Endothelial cell of umbilical vein (primary cell): ENCODE measurements around the gene TCIRG1. TPM values are rescaled to one million over a fixed set of nuclear protein-coding genes. Genes with fewer than 3 reads are reported as not detected.

ENCODE experiments used
- BruUV-seq: library from RNA; stranded (reverse); fragments of 400-500 nt; replicated peaks from 2 replicates; lab custom pipeline; 2021; lab: Mats Ljungman, UMichigan
- CTCF ChIA-PET: fragments of 300-600, 350-600 bp; sonication (Branson Sonifier 250); formaldehyde crosslinking; loops from one replicate; lab custom pipeline; 2021; ENCODE audit warnings: antibody characterized with exemption, inconsistent platforms; lab: Charles Lee
- POLR2A ChIA-PET: fragments of 300-600, 350-600 bp; sonication (Branson Sonifier 250); formaldehyde crosslinking; loops from one replicate; lab custom pipeline; 2021; ENCODE audit warnings: antibody characterized with exemption, inconsistent platforms; lab: Charles Lee
- DNase-seq: peaks from one replicate; pipeline ENCODE4 v3.0.0-alpha.2; 2011; ENCODE audit warnings: low read depth, low spot score
- FAIRE-seq: peaks from 2 replicates; lab custom pipeline; 2011; peaks lifted over from hg19 to GRCh38; lab: Jason Lieb, UNC
- H2AFZ ChIP-seq: 2 replicates; pipeline ENCODE4 v1.6.0; 2012; ENCODE audit warnings: low read depth, low read length, control low read depth, inconsistent platforms
- H3K27ac ChIP-seq: 2 replicates; pipeline ENCODE4 v1.5.1; 2011; ENCODE audit warnings: low read depth, mild to moderate bottlenecking, control low read depth, low read length, moderate library complexity; ENCODE audit not compliant: insufficient read depth
- H3K27me3 ChIP-seq, 2 experiments: 2 replicates each; pipeline versions ENCODE4 v1.6.0 to v1.6.1; 2011; ENCODE audit warnings: low read length in 2 of 2, mixed read lengths in 1 of 2; ENCODE audit not compliant: control insufficient read depth in 2 of 2, insufficient read depth in 2 of 2
- H3K36me3 ChIP-seq, 2 experiments: 2 replicates in 1 of 2; 3 replicates in 1 of 2; pipeline ENCODE4 v1.5.1; 2011; ENCODE audit warnings: low read length in 2 of 2, mild to moderate bottlenecking in 1 of 2, moderate library complexity in 1 of 2; ENCODE audit not compliant: control insufficient read depth in 2 of 2, insufficient read depth in 2 of 2; ENCODE audit errors: extremely low read depth in 1 of 2
- H3K4me1 ChIP-seq: 3 replicates; pipeline ENCODE4 v1.5.1; 2011; ENCODE audit warnings: mild to moderate bottlenecking, low read length; ENCODE audit not compliant: control insufficient read depth, insufficient read depth; ENCODE audit errors: extremely low read depth
- H3K4me2 ChIP-seq: 2 replicates; pipeline ENCODE4 v1.6.1; 2011; ENCODE audit warnings: low read length, control low read depth, mixed read lengths; ENCODE audit not compliant: insufficient read depth
- H3K4me3 ChIP-seq, 3 experiments: fragments of 200-600 bp in 1 of 3; sonication (generic), shearing (Covaris generic) in 1 of 3; replicated peaks in 1 of 3; 2 replicates each; pipeline ENCODE4 v1.5.1; 2011 to 2016; ENCODE audit warnings: control low read depth in 3 of 3, low read length in 3 of 3, mild to moderate bottlenecking in 2 of 3, inconsistent platforms in 1 of 3, low read depth in 1 of 3, moderate library complexity in 1 of 3; ENCODE audit not compliant: insufficient read depth in 1 of 3
- H3K79me2 ChIP-seq: 2 replicates; pipeline ENCODE4 v1.6.0; 2012; ENCODE audit warnings: low read length, inconsistent platforms; ENCODE audit not compliant: control insufficient read depth, insufficient read depth
- H3K9ac ChIP-seq: replicated peaks from 2 replicates; pipeline ENCODE3; 2011; ENCODE audit warnings: low read length, control low read depth; ENCODE audit not compliant: insufficient read depth; ENCODE audit errors: extremely low read depth
- H3K9me1 ChIP-seq: replicated peaks from 3 replicates; pipeline ENCODE4 v1.6.0; 2011; ENCODE audit warnings: mild to moderate bottlenecking, low read length; ENCODE audit not compliant: control insufficient read depth, insufficient read depth; ENCODE audit errors: extremely low read depth
- H3K9me3 ChIP-seq: replicated peaks from 2 replicates; pipeline ENCODE4 v1.5.1; 2012; ENCODE audit warnings: low read length, inconsistent platforms; ENCODE audit not compliant: control insufficient read depth, insufficient read depth
- H4K20me1 ChIP-seq: replicated peaks from 2 replicates; pipeline ENCODE3; 2011; ENCODE audit warnings: mild to moderate bottlenecking, low read length; ENCODE audit not compliant: control insufficient read depth, insufficient read depth; ENCODE audit errors: extremely low read depth
- EZH2 ChIP-seq: IDR thresholded peaks from 2 replicates; pipeline ENCODE4 v1.6.1; 2012; ENCODE audit warnings: borderline replicate concordance, low read depth, mild to moderate bottlenecking, moderate library complexity, low read length, inconsistent platforms; ENCODE audit not compliant: severe bottlenecking
- FOS ChIP-seq: IDR thresholded peaks from 2 replicates; pipeline ENCODE4 v1.6.1; 2011; ENCODE audit warnings: mild to moderate bottlenecking, low read length, moderate library complexity, borderline replicate concordance; ENCODE audit not compliant: insufficient read depth
- GATA2 ChIP-seq: IDR thresholded peaks from 2 replicates; pipeline ENCODE4 v1.7.0; 2011; ENCODE audit warnings: low read depth, mild to moderate bottlenecking, moderate library complexity, mixed read lengths, low read length; ENCODE audit not compliant: insufficient read length, insufficient read depth
- JUN ChIP-seq: IDR thresholded peaks from 2 replicates; pipeline ENCODE4 v1.6.1; 2011; ENCODE audit warnings: borderline replicate concordance, low read depth; ENCODE audit not compliant: insufficient read length, insufficient read depth
- POLR2AphosphoS5 ChIP-seq: IDR thresholded peaks from 2 replicates; pipeline ENCODE4 v1.6.1; 2012; ENCODE audit warnings: low read depth, mild to moderate bottlenecking, control low read depth, low read length, moderate library complexity; ENCODE audit not compliant: insufficient read depth
- dilution Hi-C: fragments of 300-500 bp; cut with MboI; formaldehyde crosslinking; loops from one replicate; pipeline ENCODE4 v1.15.0; 2019; ENCODE audit warnings: low sequenced_read_pairs; ENCODE audit not compliant: extremely low pct_ligation_motif_present
- intact Hi-C: fragments of 100-400 bp; cut with micrococcal nuclease; formaldehyde crosslinking; loops from one replicate; pipeline ENCODE4 v1.10.0; 2022
- polyA plus RNA-seq, 4 experiments: library from polyadenylated mRNA; depleted of rRNA in 3 of 4; stranded (reverse) in 3 of 4; unstranded in 1 of 4; fragments of >200 nt; gene quantifications; 2 replicates each; pipeline versions ENCODE4 v1.2.1 to v1.2.3, GENCODE V29; 2011 to 2012; ENCODE audit warnings: missing spikeins in 1 of 4
- total RNA-seq: library from RNA; stranded (reverse); gene quantifications from 2 replicates; pipeline ENCODE4 v1.2.3, GENCODE V29; 2021
- TF ChIP-seq, protein P1 (sequence below), 2 donors: IDR thresholded peaks; 1 replicate in 1 of 2; 2 replicates in 1 of 2; pipeline ENCODE4 v1.5.1; 2011; ENCODE audit warnings: low read length in 2 of 2, mild to moderate bottlenecking in 2 of 2, moderate library complexity in 2 of 2, control low read depth in 1 of 2, inconsistent platforms in 1 of 2, low read depth in 1 of 2; ENCODE audit not compliant: insufficient read depth in 1 of 2; ENCODE audit errors: extremely low read depth in 1 of 2

Gene TCIRG1
- total and polyA plus RNA-seq, 2 donors (not counting 3 experiments of a cell fraction or from before 2014, with no cell fraction given): 134 to 183 TPM

DNA sequence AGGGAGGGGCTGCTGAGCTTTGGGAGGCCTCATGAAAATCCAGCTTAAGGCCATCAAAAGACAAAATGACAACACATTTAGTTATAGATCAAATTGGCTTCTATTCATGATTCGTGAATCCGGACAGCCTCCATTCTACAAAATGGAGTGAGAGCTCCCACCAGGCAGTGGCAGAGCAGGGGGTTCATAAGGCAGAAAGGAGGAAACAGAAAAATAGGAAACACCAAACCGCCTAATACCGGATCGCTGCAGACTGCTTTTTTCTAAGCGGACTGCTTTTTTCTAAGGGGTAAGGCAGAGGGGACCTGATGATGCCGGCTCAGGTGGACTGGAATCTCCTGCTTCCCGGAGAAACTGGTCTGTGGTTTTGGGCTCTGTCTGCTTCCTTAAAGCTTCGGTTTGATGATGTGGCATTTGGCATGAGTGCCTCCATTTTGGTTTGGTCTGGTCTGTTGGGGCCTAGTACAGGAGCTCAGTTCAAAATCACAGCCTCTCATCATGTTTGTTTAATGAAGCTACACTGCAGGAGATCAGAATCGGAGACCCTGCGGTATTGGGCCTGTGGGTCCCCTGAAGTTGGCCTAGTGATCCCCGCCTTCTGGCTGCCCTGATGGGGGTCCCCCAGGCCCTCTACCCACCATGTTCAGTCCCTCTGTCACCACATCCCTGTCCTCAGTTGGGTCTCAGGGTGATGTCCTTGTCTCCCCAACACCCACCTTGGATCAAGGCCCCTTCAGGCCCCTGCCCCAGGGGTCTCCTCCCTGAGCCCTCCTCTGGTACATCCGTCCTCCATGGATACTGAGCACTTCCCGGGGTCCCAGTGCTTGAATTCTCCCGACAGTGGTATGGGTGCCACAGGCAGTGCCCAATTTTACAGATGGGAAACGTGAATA lies 27.5 kb upstream of the TCIRG1 start:
- no peak for DNase-seq
- dilution Hi-C loops: no loop called here
- no peak overlapping the region for H2AFZ ChIP-seq
- POLR2A ChIA-PET: no interaction called here
- FAIRE-seq: no peak
- H3K79me2 ChIP-seq: no peaks in the 10 kb centered on the region
- H3K4me2 ChIP-seq: no peak overlapping the region
- peaks cover 11% of the 10 kb centered on the region for H3K4me1 ChIP-seq
- BruUV-seq: no TSS peak
- no peaks in the 10 kb centered on the region for H3K27me3 ChIP-seq
- no peak overlapping the region for H3K4me3 ChIP-seq
- H3K36me3 ChIP-seq: no peaks in the 10 kb centered on the region
- no peaks in the 10 kb centered on the region for H4K20me1 ChIP-seq
- no peaks in the 10 kb centered on the region for H3K9me1 ChIP-seq
- intact Hi-C loops: no loop called here
- TF ChIP-seq POLR2AphosphoS5: no peak
- no peak for TF ChIP-seq JUN
- no peak for TF ChIP-seq EZH2
- TF ChIP-seq FOS: no peak
- TF ChIP-seq, protein P1, sequence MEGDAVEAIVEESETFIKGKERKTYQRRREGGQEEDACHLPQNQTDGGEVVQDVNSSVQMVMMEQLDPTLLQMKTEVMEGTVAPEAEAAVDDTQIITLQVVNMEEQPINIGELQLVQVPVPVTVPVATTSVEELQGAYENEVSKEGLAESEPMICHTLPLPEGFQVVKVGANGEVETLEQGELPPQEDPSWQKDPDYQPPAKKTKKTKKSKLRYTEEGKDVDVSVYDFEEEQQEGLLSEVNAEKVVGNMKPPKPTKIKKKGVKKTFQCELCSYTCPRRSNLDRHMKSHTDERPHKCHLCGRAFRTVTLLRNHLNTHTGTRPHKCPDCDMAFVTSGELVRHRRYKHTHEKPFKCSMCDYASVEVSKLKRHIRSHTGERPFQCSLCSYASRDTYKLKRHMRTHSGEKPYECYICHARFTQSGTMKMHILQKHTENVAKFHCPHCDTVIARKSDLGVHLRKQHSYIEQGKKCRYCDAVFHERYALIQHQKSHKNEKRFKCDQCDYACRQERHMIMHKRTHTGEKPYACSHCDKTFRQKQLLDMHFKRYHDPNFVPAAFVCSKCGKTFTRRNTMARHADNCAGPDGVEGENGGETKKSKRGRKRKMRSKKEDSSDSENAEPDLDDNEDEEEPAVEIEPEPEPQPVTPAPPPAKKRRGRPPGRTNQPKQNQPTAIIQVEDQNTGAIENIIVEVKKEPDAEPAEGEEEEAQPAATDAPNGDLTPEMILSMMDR (IDR thresholded peaks at IDR 0.05; ENCODE audit: extremely low read depth in 1 of 2, insufficient read depth in 1 of 2, low read depth in 1 of 2, low read length in 2 of 2): no peak
- no peak for TF ChIP-seq GATA2
- H3K27ac ChIP-seq: no peak overlapping the region
- H3K9me3 ChIP-seq: no peaks in the 10 kb centered on the region
- CTCF ChIA-PET: interaction anchor here (1.1 to 2.6 kb wide), 2 partner anchors 9 to 195 kb away, joined by 3 to 12 read pairs; no protein-coding TSS in a partner anchor
- no peak overlapping the region for H3K9ac ChIP-seq
